HG03457 (cell line): ENCODE results near the gene AHRR.
"Not testable (repeated sequence)": the region's sequence is repeated elsewhere in the genome, so short reads cannot be mapped to it uniquely, and the experiment has no call there.

Source experiments
- ATAC-seq: cut with Tn5 transposase; IDR thresholded peaks from one replicate; pipeline ENCODE4 v1.9.1; 2021; ENCODE audit warnings: moderate number of reproducible peaks; ENCODE audit not compliant: unreplicated experiment

Gene AHRR

DNA sequence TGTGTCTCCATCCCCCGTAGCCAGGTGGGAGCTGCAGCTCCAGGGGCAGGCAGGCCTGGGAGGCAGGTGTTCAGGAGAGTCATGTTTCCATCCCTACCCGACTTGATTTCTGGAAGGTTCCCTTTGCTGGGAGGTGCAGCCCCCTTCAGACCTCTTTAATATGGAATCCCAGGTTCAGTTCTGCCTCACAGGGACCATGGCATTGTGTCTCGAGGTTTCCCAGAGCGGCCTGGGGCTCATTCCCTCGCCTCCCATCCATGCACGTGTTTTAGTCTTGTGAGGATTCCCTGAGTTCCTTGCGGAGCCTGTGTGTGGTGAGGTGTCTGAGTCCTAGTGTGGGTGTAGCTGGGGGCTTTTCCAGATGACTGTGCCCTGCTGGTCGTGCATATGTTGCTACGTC, 16.5 kb upstream of the AHRR start:
- no peak for ATAC-seq

- no peak for ATAC-seq
These were observed 16.1 kb upstream of the AHRR start for GRCh38 chr5:305459-305858.

- ATAC-seq = no peak
These were observed 15.3 kb upstream of the AHRR start for GRCh38 chr5:306011-306805.

GRCh38 chr5:307306-307705, 14.2 kb upstream of the AHRR start:
- no peak for ATAC-seq

GRCh38 chr5:307794-308579, 13.5 kb upstream of the AHRR start:
- ATAC-seq = no peak

DNA sequence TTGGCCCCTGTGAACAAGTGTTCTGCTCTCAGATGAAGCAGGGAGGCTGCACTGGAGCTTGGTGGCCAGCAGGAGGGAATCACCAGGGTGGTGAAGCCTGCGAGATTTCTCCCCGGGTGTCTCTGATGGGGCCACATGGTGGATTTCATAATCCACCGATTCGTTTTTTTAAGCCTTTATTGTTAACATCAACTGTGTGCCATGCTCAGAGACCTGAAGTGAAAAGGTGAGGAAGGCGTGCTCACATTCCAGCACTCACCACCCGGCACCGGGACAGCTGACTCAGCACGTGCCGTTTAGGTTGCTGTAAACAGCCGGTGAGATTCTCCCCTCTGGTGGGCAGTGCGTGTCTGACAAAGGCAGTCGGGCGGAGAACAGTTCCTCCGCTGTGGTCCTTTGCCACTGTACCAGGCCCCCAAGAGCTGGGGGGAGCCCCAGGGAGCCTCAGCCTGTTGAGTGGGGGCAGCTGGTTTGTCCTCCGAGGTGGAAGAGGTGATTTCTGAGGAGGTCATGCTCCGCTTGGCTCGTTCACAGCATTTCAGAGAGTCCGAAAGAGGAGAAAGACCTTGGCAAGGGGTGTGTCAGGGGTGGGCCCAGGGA, 12.7 kb upstream of the AHRR start:
- no peak for ATAC-seq

- not testable (repeated sequence) for ATAC-seq
These were observed 11.7 kb upstream of the AHRR start for GRCh38 chr5:309831-310230.

- no peak for ATAC-seq
These were observed 11.0 kb upstream of the AHRR start for GRCh38 chr5:310516-310915.

GRCh38 chr5:310941-311434, 10.5 kb upstream of the AHRR start:
- no peak for ATAC-seq

- no peak for ATAC-seq
These were observed 9.6 kb upstream of the AHRR start for GRCh38 chr5:311963-312362.

GRCh38 chr5:312845-313244, 8.7 kb upstream of the AHRR start:
- no peak for ATAC-seq

DNA sequence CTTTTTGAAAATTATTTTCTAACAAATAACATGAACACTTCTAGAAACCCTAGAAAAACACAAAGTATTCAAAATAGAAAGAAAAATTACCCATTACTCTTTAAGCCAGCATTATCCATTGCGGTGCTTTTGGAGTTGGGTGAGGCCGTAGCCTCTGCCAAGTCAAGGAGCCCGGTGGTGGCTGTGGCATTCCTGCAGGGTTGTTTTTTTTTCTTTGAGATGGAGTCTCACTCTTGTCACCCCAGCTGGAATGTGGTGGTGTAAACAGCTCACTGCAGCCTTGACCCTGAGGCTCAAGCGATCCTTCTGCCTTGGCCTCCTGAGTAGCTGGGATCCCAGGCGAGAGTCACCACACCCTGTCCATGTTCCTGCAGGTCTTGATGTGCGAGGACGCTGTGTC, 8.2 kb upstream of the AHRR start:
- ATAC-seq = no peak

DNA sequence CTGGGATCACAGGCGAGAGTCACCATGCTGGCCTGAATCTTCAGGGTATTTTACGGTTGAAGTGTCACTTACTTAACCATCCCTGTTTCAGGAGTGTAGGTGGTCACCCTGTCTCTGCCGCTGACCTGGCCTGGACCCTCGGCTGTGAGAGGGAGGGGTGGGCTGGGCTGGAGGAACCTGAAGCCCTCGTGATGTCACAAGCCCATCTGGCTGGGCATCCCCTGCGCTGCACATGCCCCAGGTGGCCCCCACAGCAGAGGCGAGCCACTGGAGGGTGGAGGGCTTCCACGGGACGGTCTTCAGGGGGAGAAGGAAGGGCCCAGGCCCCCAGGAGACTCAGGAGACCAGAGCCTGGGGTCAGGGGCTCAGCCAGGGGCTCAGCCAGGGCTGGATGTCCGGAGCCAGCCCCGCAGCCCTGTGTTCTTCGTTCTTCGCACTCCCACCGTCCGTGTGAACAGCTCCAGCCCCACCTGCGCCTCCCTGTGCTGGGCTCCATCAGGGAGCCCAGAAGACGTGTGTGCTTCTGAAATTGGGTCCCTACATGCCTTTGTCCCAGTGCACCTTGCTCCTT, 7.6 kb upstream of the AHRR start:
- no peak for ATAC-seq

DNA sequence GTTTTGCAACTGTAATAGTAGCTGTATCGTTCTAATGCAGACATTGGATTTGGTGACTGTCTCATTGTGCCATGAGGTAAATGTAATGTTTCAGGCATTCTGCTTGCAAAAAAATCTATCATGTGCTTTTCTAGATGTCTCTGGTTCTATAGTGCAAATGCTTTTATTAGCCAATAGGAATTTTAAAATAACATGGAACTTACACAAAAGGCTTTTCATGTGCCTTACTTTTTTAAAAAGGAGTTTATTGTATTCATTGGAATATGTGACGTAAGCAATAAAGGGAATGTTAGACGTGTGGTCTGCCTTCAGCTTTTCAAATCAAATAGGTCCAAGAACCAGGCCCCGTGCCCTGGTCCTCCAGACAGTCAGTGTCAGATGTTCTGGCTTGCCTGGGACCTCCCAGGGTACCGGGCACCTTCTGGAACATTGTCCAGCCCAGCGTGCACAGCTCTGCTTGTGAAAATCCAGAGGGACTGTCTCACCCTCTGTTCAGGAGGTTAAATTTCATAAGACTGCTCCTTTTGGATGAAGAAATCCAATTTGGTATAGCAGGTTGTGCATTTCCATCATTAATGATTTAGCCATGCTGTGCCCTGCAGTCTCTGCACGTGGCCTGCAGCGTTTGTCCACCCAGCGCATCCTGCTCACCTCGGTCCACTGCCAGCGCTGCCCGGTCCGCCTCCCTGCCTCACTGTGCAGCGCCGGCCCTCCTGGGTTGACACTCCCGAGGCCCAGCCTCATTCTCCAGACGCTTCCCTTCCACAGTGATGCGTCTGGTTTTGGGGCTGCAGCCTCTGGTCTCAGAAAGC, 6.6 kb upstream of the AHRR start:
- no peak for ATAC-seq

DNA sequence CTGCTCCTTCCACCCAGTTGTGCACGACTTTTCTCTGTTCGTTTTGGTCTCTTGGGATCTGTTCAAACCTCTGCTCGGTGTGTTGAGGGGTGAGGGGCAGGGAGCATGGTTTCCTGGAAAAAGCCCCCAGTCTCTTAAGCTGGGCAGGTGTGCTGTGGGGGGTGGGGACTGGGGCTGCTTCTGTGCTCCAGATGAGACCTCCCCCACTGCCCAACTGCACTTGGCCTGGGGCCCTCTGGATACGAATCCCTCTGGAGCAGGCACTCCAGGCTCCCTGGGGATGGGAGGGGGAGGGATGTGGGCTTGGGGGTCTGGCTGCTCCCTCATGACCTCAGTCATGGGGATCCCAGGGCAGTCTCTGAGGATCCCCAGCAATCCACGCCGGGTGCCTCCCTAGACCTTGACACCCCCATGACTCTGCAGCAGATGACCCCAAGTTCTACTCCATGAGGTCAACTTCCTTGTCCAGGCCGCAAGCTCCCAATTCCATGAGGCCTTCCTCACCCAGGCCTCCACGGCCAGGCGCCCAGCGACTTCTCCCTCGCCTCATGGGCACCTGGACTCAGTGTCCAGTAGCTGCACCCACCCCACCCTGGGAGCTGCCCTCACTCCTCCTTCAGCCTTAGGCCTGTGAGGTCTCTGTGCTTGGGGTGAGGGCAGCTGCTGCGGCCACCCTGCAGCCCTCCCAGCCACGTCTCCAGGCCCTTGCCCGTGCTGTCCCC, 5.9 kb upstream of the AHRR start:
- no peak for ATAC-seq

GRCh38 chr5:316210-317085, 5.1 kb upstream of the AHRR start:
- no peak for ATAC-seq

GRCh38 chr5:317086-317811, 4.3 kb upstream of the AHRR start:
- peak; percentile 83 for ATAC-seq

- ATAC-seq = no peak
These were observed 3.1 kb upstream of the AHRR start for GRCh38 chr5:318341-318897.
